Measurements from ENCODE around the gene FBXO3. TPM values are rescaled to one million over a fixed set of nuclear protein-coding genes. Genes with fewer than 3 reads are reported as not detected.
A peak's percentile ranks its signal among the peaks of the same experiment; 100 is the strongest.

FBXO3 gene
- total RNA-seq, 1 experiment from 2014 or later: 18.9 TPM

GRCh38 chr11:33733980-33734379 lies 40.3 kb downstream of the FBXO3 start:
- Histone ChIP-seq H4K20me1 (ENCODE audit: control insufficient read depth, insufficient read depth, insufficient read length) (no peaks in the 10 kb centered on the region), H2BK12ac (ENCODE audit: insufficient read length, low read depth, low read length) (no peak overlapping the region), H3K79me2 (ENCODE audit: insufficient read depth, low read length) (no peaks in the 10 kb centered on the region; the same call in 1 of the 2 replicates), H3K4me1 (ENCODE audit: insufficient read depth, low read length) (no peaks in the 10 kb centered on the region), H3K9me3 (ENCODE audit: control insufficient read depth, low read depth, low read length) (no peaks in the 10 kb centered on the region), H3K23me2 (ENCODE audit: insufficient read length, low read depth, low read length, poor library complexity, severe bottlenecking) (no peaks in the 10 kb centered on the region), H2BK120ac (ENCODE audit: low read depth, low read length, poor library complexity, severe bottlenecking) (no peak overlapping the region), H4K8ac (replicated peaks; ENCODE audit: insufficient read length, low read depth, low read length) (no peak overlapping the region), H3K27ac (ENCODE audit: insufficient read length, low read depth, low read length) (no peak overlapping the region), H2AK5ac (ENCODE audit: insufficient read length, low read length) (no peak overlapping the region), H3K4me2 (ENCODE audit: insufficient read depth, insufficient read length, low read length) (no peak overlapping the region), H3K14ac (ENCODE audit: insufficient read depth, low read length) (no peak overlapping the region), H2AFZ (ENCODE audit: low read length) (no peak overlapping the region), H3K79me1 (ENCODE audit: insufficient read depth, low read depth, low read length, poor library complexity, severe bottlenecking) (peaks cover 3% of the 10 kb centered on the region), H3K9ac (ENCODE audit: extremely low read depth, insufficient read length, low read length) (no peak overlapping the region), H2BK15ac (ENCODE audit: low read depth, low read length) (no peak overlapping the region), H3K18ac (ENCODE audit: insufficient read length, low read depth, low read length) (no peak overlapping the region), H4K5ac (ENCODE audit: insufficient read length, low read depth, low read length) (no peak overlapping the region), H2BK20ac (ENCODE audit: low read depth, low read length, poor library complexity, severe bottlenecking) (no peak overlapping the region), H3K23ac (ENCODE audit: insufficient read length, low read depth, low read length) (no peak overlapping the region), H3K56ac (ENCODE audit: insufficient read length, low read depth, low read length) (no peak overlapping the region), H2BK5ac (ENCODE audit: insufficient read length, low read length) (no peak overlapping the region), H3K27me3 (ENCODE audit: insufficient read depth, low read length) (no peaks in the 10 kb centered on the region; the same call in 1 of the 2 replicates), H3T11ph (ENCODE audit: low read length) (no peak overlapping the region), H4K91ac (ENCODE audit: insufficient read length, low read depth, low read length) (no peak overlapping the region), H3K4ac (ENCODE audit: low read depth, low read length) (no peak overlapping the region)
- Mint-ChIP-seq H3K27ac (no peak overlapping the region), H3K9me3 (no peaks in the 10 kb centered on the region), H3K36me3 (ENCODE audit: insufficient read depth in 1 of 3, low read depth in 3 of 3) (peaks cover 4 to 9% (median 6%) of the 10 kb centered on the region in 3 experiments; a peak in 6 of 7 replicates), H3K27me3 (ENCODE audit: low read depth) (peaks cover 6% of the 10 kb centered on the region), H3K4me3 (peak overlapping the region in 1 of 2 experiments; percentile 31; a peak in 2 of 5 replicates), H3K4me1 (peaks cover 28% of the 10 kb centered on the region in 2 experiments)
- no peak for DNase-seq
- no CpG with 5 or more reads among the region's 7 CpGs for WGBS (ENCODE audit: extremely low coverage, insufficient read length, low lambda C conversion rate)
- no peak for TF ChIP-seq CTCF (conservative IDR thresholded peaks at IDR 0.05)

All from H9 (cell line).